ENCODE data around the gene PNMA1. TPM values are rescaled to one million over a fixed set of nuclear protein-coding genes. Genes with fewer than 3 reads are reported as not detected.

Gene PNMA1
- total RNA-seq, 1 donor from 2014 or later: 76.1 TPM

- no peak for DNase-seq
Observed at GRCh38 chr14:73750531-73750901, 36.3 kb upstream of the PNMA1 start.

GRCh38 chr14:73749706-73750530, 35.7 kb upstream of the PNMA1 start:
- DNase-seq: no peak

- DNase-seq: no peak
Observed at GRCh38 chr14:73748858-73749357, 34.7 kb upstream of the PNMA1 start.

- DNase-seq: no peak
Observed at GRCh38 chr14:73747379-73748211, 33.4 kb upstream of the PNMA1 start.

GRCh38 chr14:73746520-73747378, 32.6 kb upstream of the PNMA1 start:
- no peak for DNase-seq

GRCh38 chr14:73745571-73746519, 31.7 kb upstream of the PNMA1 start:
- no peak for DNase-seq

- DNase-seq: no peak
Observed at GRCh38 chr14:73744874-73745529, 30.8 kb upstream of the PNMA1 start.

GRCh38 chr14:73744175-73744867, 30.1 kb upstream of the PNMA1 start:
- DNase-seq: peak; percentile 30

- no peak for DNase-seq
Observed at GRCh38 chr14:73743431-73743931, 29.3 kb upstream of the PNMA1 start.

GRCh38 chr14:73742520-73743238, 28.5 kb upstream of the PNMA1 start:
- no peak for DNase-seq

- no peak for DNase-seq
Observed at GRCh38 chr14:73741876-73742519, 27.8 kb upstream of the PNMA1 start.

GRCh38 chr14:73741386-73741875, 27.2 kb upstream of the PNMA1 start:
- peak; percentile 36 for DNase-seq

- no peak for DNase-seq
Observed at GRCh38 chr14:73740618-73741326, 26.6 kb upstream of the PNMA1 start.

- DNase-seq: no peak
Observed at GRCh38 chr14:73739899-73740617, 25.9 kb upstream of the PNMA1 start.

- DNase-seq: no peak
Observed at GRCh38 chr14:73739174-73739898, 25.2 kb upstream of the PNMA1 start.

GRCh38 chr14:73738518-73739173, 24.5 kb upstream of the PNMA1 start:
- no peak for DNase-seq

Measured in occipital lobe (tissue), 2 donors.